Activated CD4-positive, alpha-beta T cell treated with anti-CD3 and anti-CD28 coated beads for 36 hours (primary cell): ENCODE data around the gene PLCB1. TPM values are rescaled to one million over a fixed set of nuclear protein-coding genes. Genes with fewer than 3 reads are reported as not detected.

Experiments used
- ATAC-seq: fragments of 200-7000 bp; cut with Tn5 transposase; one replicate; pipeline ENCODE4 v1.10.0; 2021; ENCODE audit warnings: mild to moderate bottlenecking, moderate library complexity
- CTCF ChIA-PET: fragments of 350-600 bp; sonication (Branson Sonifier 250); formaldehyde crosslinking; loops from one replicate; lab custom pipeline; 2021; ENCODE audit warnings: antibody characterized with exemption; lab: Charles Lee
- POLR2A ChIA-PET: fragments of 350-600 bp; sonication (Branson Sonifier 250); formaldehyde crosslinking; loops from one replicate; lab custom pipeline; 2021; ENCODE audit warnings: antibody characterized with exemption, inconsistent platforms; lab: Charles Lee
- DNase-seq: peaks from one replicate; pipeline ENCODE4 v3.0.0-alpha.2; 2020
- H3K27ac Mint-ChIP-seq: one replicate; pipeline ENCODE4 v1.8.0; 2021; ENCODE audit warnings: mixed read lengths
- H3K27me3 Mint-ChIP-seq: one replicate; pipeline ENCODE4 v1.8.0; 2021; ENCODE audit warnings: mixed read lengths
- H3K36me3 Mint-ChIP-seq: one replicate; pipeline ENCODE4 v1.8.0; 2021; ENCODE audit warnings: low read depth, mixed read lengths
- H3K4me1 Mint-ChIP-seq: one replicate; pipeline ENCODE4 v1.8.0; 2021; ENCODE audit warnings: mixed read lengths
- H3K4me3 Mint-ChIP-seq: one replicate; pipeline ENCODE4 v1.8.0; 2021; ENCODE audit warnings: mild to moderate bottlenecking, moderate library complexity, mixed read lengths
- H3K9me3 Mint-ChIP-seq: one replicate; pipeline ENCODE4 v1.8.0; 2021; ENCODE audit warnings: low read depth, mixed read lengths
- intact Hi-C, 2 experiments: fragments of 100-400 bp; cut with DNase I in 1 of 2; cut with micrococcal nuclease in 1 of 2; formaldehyde crosslinking; loops; one replicate each; pipeline versions ENCODE4 v1.14.2 to v1.15.1; 2022 to 2024; cut with DNase I, micrococcal nuclease
- total RNA-seq, 2 experiments: library from RNA; stranded (reverse); gene quantifications; one replicate each; pipeline ENCODE4 v1.2.3, GENCODE V29; 2021

Gene PLCB1
- total RNA-seq, 2 experiments from 2014 or later = 1.4 to 1.5 TPM

GRCh38 chr20:8891039-8891438 lies 759.0 kb downstream of the PLCB1 start:
- intact Hi-C loops = loop anchor here in 1 of 2 experiments (10.0 kb wide), 1 partner anchor 64 kb away; no protein-coding TSS in a partner anchor
- Mint-ChIP-seq H3K27me3 (no peaks in the 10 kb centered on the region), H3K4me3 (no peak overlapping the region), H3K36me3 (no peaks in the 10 kb centered on the region), H3K27ac (no peak overlapping the region), H3K4me1 (no peaks in the 10 kb centered on the region), H3K9me3 (peaks cover 23% of the 10 kb centered on the region)
- ChIA-PET POLR2A (no interaction called here), CTCF (no interaction called here)
- DNase-seq (no peak), ATAC-seq (no peak)

- ChIA-PET POLR2A (no interaction called here), CTCF (interaction anchor here (0.7 kb wide), 1 partner anchor 264 kb away, joined by 3 read pairs; no protein-coding TSS in a partner anchor)
- Mint-ChIP-seq H3K4me3 (no peak overlapping the region), H3K27ac (no peak overlapping the region), H3K4me1 (no peaks in the 10 kb centered on the region), H3K9me3 (peaks cover 23% of the 10 kb centered on the region), H3K27me3 (no peaks in the 10 kb centered on the region), H3K36me3 (no peaks in the 10 kb centered on the region)
- intact Hi-C loops = loop anchor here in 1 of 2 experiments (10.0 kb wide), 1 partner anchor 59 kb away; no protein-coding TSS in a partner anchor
- ATAC-seq (no peak), DNase-seq (no peak)
These were observed 763.4 kb downstream of the PLCB1 start for GRCh38 chr20:8895472-8895871.

- ATAC-seq (no peak), DNase-seq (no peak)
- H3K4me3 Mint-ChIP-seq = no peak overlapping the region
- intact Hi-C loops = loop anchor here in 1 of 2 experiments (10.0 kb wide), 1 partner anchor 56 kb away; no protein-coding TSS in a partner anchor
- H3K27ac Mint-ChIP-seq = no peak overlapping the region
- H3K4me1 Mint-ChIP-seq = no peaks in the 10 kb centered on the region
- ChIA-PET POLR2A (no interaction called here), CTCF (no interaction called here)
- no peaks in the 10 kb centered on the region for H3K36me3 Mint-ChIP-seq
- peaks cover 23% of the 10 kb centered on the region for H3K9me3 Mint-ChIP-seq
- H3K27me3 Mint-ChIP-seq = no peaks in the 10 kb centered on the region
These were observed 766.8 kb downstream of the PLCB1 start for GRCh38 chr20:8898823-8899222.

- POLR2A ChIA-PET = no interaction called here
- Mint-ChIP-seq H3K36me3 (no peaks in the 10 kb centered on the region), H3K4me3 (no peak overlapping the region), H3K27me3 (no peaks in the 10 kb centered on the region), H3K27ac (no peak overlapping the region), H3K9me3 (peaks cover 2% of the 10 kb centered on the region), H3K4me1 (no peaks in the 10 kb centered on the region)
- CTCF ChIA-PET = no interaction called here
- intact Hi-C loops = no loop called here
- DNase-seq (no peak), ATAC-seq (no peak)
These were observed 769.4 kb downstream of the PLCB1 start for GRCh38 chr20:8901237-8902025.

- Mint-ChIP-seq H3K4me3 (no peak overlapping the region), H3K4me1 (no peaks in the 10 kb centered on the region), H3K27ac (no peak overlapping the region), H3K27me3 (no peaks in the 10 kb centered on the region), H3K9me3 (no peaks in the 10 kb centered on the region), H3K36me3 (no peaks in the 10 kb centered on the region)
- no peak for ATAC-seq
- CTCF ChIA-PET = no interaction called here
- intact Hi-C loops = no loop called here
- POLR2A ChIA-PET = no interaction called here
- no peak for DNase-seq
These were observed 771.9 kb downstream of the PLCB1 start for GRCh38 chr20:8903655-8904605.

- CTCF ChIA-PET = no interaction called here
- Mint-ChIP-seq H3K9me3 (no peaks in the 10 kb centered on the region), H3K36me3 (no peaks in the 10 kb centered on the region), H3K27ac (no peak overlapping the region), H3K4me1 (no peaks in the 10 kb centered on the region), H3K4me3 (no peak overlapping the region), H3K27me3 (no peaks in the 10 kb centered on the region)
- POLR2A ChIA-PET = no interaction called here
- no peak for ATAC-seq
- DNase-seq = no peak
- intact Hi-C loops = no loop called here
These were observed 777.5 kb downstream of the PLCB1 start for GRCh38 chr20:8909596-8909995.

- ChIA-PET CTCF (no interaction called here), POLR2A (no interaction called here)
- Mint-ChIP-seq H3K4me3 (no peak overlapping the region), H3K27ac (no peak overlapping the region), H3K9me3 (peaks cover 4% of the 10 kb centered on the region), H3K27me3 (no peaks in the 10 kb centered on the region), H3K4me1 (no peaks in the 10 kb centered on the region), H3K36me3 (no peaks in the 10 kb centered on the region)
- ATAC-seq (no peak), DNase-seq (no peak)
- intact Hi-C loops = no loop called here
These were observed 780.0 kb downstream of the PLCB1 start for GRCh38 chr20:8912096-8912495.

- Mint-ChIP-seq H3K27me3 (no peaks in the 10 kb centered on the region), H3K9me3 (peaks cover 4% of the 10 kb centered on the region), H3K27ac (no peak overlapping the region), H3K4me1 (no peaks in the 10 kb centered on the region), H3K36me3 (no peaks in the 10 kb centered on the region), H3K4me3 (no peak overlapping the region)
- ATAC-seq = no peak
- intact Hi-C loops = no loop called here
- POLR2A ChIA-PET = no interaction called here
- CTCF ChIA-PET = no interaction called here
- no peak for DNase-seq
These were observed 780.7 kb downstream of the PLCB1 start for GRCh38 chr20:8912731-8913130.

- DNase-seq (no peak), ATAC-seq (no peak)
- intact Hi-C loops = no loop called here
- no peaks in the 10 kb centered on the region for H3K4me1 Mint-ChIP-seq
- no peak overlapping the region for H3K27ac Mint-ChIP-seq
- H3K36me3 Mint-ChIP-seq = no peaks in the 10 kb centered on the region
- no peak overlapping the region for H3K4me3 Mint-ChIP-seq
- ChIA-PET CTCF (interaction anchor here (0.6 to 1.1 kb wide), 2 partner anchors 13 to 1192 kb away, joined by 3 read pairs; no protein-coding TSS in a partner anchor), POLR2A (no interaction called here)
- H3K9me3 Mint-ChIP-seq = peaks cover 4% of the 10 kb centered on the region
- H3K27me3 Mint-ChIP-seq = no peaks in the 10 kb centered on the region
These were observed 781.4 kb downstream of the PLCB1 start for GRCh38 chr20:8913456-8913855.

DNA sequence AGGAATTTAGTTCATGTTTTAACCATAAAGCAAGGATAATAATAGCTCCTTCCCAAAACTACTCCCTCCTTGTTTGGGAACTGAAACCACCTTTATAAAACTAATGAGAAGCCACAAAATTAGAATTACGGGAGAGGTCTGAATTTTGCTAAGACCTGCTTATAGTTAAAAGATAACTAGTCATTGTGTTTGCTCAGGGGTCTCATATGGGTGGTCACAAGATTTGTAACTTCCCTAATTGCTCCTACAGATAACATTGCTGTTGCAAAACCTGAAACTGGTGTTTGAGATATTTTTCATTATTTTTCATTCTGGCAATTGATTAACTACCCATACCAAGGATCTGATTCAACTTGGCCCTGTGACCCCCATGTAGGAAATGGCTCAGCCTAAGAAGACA lies 782.4 kb downstream of the PLCB1 start:
- Mint-ChIP-seq H3K4me3 (no peak overlapping the region), H3K9me3 (peaks cover 4% of the 10 kb centered on the region), H3K4me1 (no peaks in the 10 kb centered on the region), H3K36me3 (no peaks in the 10 kb centered on the region), H3K27ac (no peak overlapping the region), H3K27me3 (no peaks in the 10 kb centered on the region)
- ChIA-PET CTCF (no interaction called here), POLR2A (no interaction called here)
- no peak for ATAC-seq
- no peak for DNase-seq
- intact Hi-C loops = no loop called here

DNA sequence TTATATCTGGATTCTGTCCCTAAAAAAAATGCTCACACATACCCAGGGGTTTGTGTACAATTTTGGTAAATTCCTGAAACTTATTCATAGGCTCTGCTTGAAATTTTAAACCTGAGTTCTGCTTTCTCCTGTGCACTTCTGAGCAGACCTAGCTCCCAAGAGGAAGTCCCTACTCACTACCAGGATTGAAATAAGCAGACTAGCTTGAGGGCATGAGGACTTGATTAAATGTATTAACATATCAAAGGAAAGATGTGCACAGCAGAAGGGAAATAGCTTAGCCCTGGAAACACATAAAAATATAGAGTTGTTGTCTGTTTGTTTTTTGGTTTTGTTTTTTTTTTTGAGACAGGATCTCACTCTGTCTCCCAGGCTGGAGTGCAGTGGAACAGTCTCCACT lies 785.0 kb downstream of the PLCB1 start:
- ChIA-PET CTCF (interaction anchor here (1.3 kb wide), 1 partner anchor 10 kb away, joined by 3 read pairs; no protein-coding TSS in a partner anchor), POLR2A (no interaction called here)
- ATAC-seq (no peak), DNase-seq (no peak)
- no peaks in the 10 kb centered on the region for H3K4me1 Mint-ChIP-seq
- intact Hi-C loops = no loop called here
- no peaks in the 10 kb centered on the region for H3K36me3 Mint-ChIP-seq
- no peak overlapping the region for H3K27ac Mint-ChIP-seq
- peaks cover 4% of the 10 kb centered on the region for H3K9me3 Mint-ChIP-seq
- no peak overlapping the region for H3K4me3 Mint-ChIP-seq
- no peaks in the 10 kb centered on the region for H3K27me3 Mint-ChIP-seq
